Body of pancreas (tissue), 4 donors: ENCODE measurements around the gene CTTN. TPM values are rescaled to one million over a fixed set of nuclear protein-coding genes. Genes with fewer than 3 reads are reported as not detected.

Experiments used
- ATAC-seq: fragments of 150-250 bp; one replicate; pipeline ENCODE4 v1.9.1; 2016
- DNase-seq, 4 donors: peaks; one replicate each; pipeline ENCODE4 v3.0.0-alpha.2; 2019
- H3K27ac ChIP-seq, 4 donors: fragments of 200-600 bp; sonication (generic); 1 replicate in 3 of 4; 2 replicates in 1 of 4; pipeline versions ENCODE4 v1.5.1 to v1.6.1; 2016 to 2019; ENCODE audit warnings: mild to moderate bottlenecking in 1 of 4, mixed read lengths in 1 of 4, moderate library complexity in 1 of 4
- H3K27me3 ChIP-seq, 2 donors: fragments of 200-600 bp; sonication (generic); one replicate each; pipeline ENCODE4 v1.6.0; 2016; ENCODE audit warnings: mild to moderate bottlenecking in 1 of 2
- H3K36me3 ChIP-seq, 2 donors: fragments of 200-600 bp; sonication (generic); replicated peaks in 1 of 2; 2 replicates each; pipeline ENCODE4 v1.5.1; 2016; ENCODE audit warnings: low read depth in 2 of 2; ENCODE audit not compliant: insufficient read depth in 1 of 2
- H3K4me1 ChIP-seq: fragments of 200-600 bp; sonication (generic); one replicate; pipeline ENCODE4 v1.6.0; 2016
- H3K4me3 ChIP-seq, 2 donors: fragments of 200-600 bp; sonication (generic); 1 replicate in 1 of 2; 2 replicates in 1 of 2; pipeline ENCODE4 v1.5.1; 2016 to 2019
- H3K9me3 ChIP-seq, 3 donors: fragments of 200-600 bp; sonication (generic); 1 replicate in 2 of 3; 2 replicates in 1 of 3; pipeline ENCODE4 v1.5.1; 2016
- POLR2A ChIP-seq, 3 donors: fragments of 450-650 bp; IDR thresholded peaks; one replicate each; pipeline ENCODE4 v1.6.1; 2016; ENCODE audit warnings: antibody characterized with exemption in 3 of 3, mild to moderate bottlenecking in 2 of 3
- WGBS, 2 donors: methylation state at CpG; one replicate each; pipeline ENCODE4 v1.1.5; 2017; 5-methylcytosine and 5-hydroxymethylcytosine counted together
- intact Hi-C: fragments of 100-400 bp; cut with DNase I; formaldehyde crosslinking; loops from one replicate; pipeline ENCODE4 v1.15.1; 2023
- total RNA-seq, 2 donors: library from RNA; depleted of rRNA; stranded (reverse); fragments of >200 nt; gene quantifications; one replicate each; pipeline ENCODE4 v1.1.0, GENCODE V29; 2016
- TF ChIP-seq, protein P1 (sequence below), 7 experiments: fragments of 450-650 bp in 4 of 7; fragments of 200-600 bp in 3 of 7; sonication (generic) in 3 of 7; IDR thresholded peaks; one replicate each; pipeline ENCODE4 v1.5.1; 2016 to 2019; ENCODE audit warnings: antibody characterized with exemption in 7 of 7

The CTTN gene
- total RNA-seq, 2 donors from 2014 or later, result 126 to 197 TPM

DNA sequence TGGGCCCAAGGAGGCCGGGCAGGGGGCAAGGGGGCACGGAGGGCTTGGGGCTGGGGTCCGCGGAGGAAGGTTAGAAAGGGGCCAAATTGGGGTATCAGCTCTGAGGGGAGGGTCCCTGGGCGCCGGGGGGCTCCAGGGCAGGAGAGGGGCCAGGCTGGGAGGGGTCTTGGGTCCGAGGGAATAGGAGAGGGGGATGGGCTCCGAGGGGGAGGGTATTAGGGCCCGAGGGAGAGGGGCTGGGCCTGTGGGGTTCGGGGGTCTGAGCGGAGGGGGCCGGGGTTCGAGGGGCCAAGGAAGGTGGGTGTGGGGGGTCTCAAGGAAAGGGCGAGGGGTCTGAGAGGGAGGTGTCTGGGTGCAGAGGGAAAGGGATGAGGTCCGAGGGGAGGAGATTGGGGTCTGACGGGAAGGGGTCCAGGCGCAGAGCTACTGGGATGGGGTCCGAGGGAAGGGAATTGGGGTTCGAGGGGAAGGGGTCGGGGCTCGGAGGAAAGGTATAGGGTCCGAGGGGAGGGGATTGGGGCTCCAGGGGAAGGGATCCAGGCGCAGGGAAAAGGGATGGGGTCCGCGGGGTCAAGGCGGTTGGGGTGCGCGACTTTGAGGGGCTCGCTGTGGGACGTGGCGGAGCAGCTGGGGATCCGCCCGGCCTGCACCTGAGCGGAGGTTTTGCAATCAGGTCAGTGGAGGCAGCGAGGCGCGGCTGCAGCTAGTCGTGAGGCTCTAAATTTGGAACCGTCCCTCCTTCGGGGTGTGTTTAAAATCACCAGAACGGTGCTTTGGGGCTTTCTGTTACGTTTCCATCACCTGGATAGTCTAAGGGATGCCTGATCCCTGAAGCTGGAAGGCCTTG is 728 bp downstream of the CTTN start:
- no peaks in the 10 kb centered on the region for H3K9me3 ChIP-seq
- TF ChIP-seq POLR2A (IDR thresholded peaks at IDR 0.05), result no peak
- TF ChIP-seq, protein P1, sequence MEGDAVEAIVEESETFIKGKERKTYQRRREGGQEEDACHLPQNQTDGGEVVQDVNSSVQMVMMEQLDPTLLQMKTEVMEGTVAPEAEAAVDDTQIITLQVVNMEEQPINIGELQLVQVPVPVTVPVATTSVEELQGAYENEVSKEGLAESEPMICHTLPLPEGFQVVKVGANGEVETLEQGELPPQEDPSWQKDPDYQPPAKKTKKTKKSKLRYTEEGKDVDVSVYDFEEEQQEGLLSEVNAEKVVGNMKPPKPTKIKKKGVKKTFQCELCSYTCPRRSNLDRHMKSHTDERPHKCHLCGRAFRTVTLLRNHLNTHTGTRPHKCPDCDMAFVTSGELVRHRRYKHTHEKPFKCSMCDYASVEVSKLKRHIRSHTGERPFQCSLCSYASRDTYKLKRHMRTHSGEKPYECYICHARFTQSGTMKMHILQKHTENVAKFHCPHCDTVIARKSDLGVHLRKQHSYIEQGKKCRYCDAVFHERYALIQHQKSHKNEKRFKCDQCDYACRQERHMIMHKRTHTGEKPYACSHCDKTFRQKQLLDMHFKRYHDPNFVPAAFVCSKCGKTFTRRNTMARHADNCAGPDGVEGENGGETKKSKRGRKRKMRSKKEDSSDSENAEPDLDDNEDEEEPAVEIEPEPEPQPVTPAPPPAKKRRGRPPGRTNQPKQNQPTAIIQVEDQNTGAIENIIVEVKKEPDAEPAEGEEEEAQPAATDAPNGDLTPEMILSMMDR (IDR thresholded peaks at IDR 0.05), result no peak
- H3K27ac ChIP-seq, result peak overlapping the region; percentile 85 to 90 (median 85)
- H3K27me3 ChIP-seq, result no peaks in the 10 kb centered on the region
- peak overlapping the region; percentile 84 to 98 for H3K4me3 ChIP-seq
- 1% methylated on average over 30 to 40 of the region's 42 CpGs for WGBS, 2 donors
- intact Hi-C loops, result no loop called here
- DNase-seq (peak; percentile 15 to 33 (median 28)), ATAC-seq (peak; percentile 3)
- H3K4me1 ChIP-seq, result peaks cover 34% of the 10 kb centered on the region
- H3K36me3 ChIP-seq, result no peaks in the 10 kb centered on the region

DNA sequence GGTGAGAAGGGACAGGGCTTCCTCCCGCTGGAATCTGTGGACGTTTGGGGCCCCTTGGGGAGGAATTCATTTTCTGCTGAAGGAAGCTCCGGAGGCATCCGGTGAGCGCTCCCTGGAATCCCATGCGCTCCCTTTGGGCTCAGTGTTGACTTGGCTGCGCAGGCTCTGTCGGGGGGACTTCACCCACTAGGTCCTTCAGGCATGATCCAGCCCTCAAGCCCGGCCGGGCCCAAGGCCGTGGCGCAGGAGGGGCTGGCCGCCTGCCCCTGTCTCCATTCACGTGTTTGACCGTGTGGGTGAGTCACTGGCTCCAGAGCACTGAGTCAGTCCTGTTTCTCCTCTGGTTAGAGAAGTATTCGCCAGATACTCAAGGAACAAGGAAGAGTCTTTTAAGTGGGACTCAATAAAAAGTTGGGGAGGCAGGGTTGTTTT is 1.4 kb downstream of the CTTN start:
- H3K36me3 ChIP-seq, result no peaks in the 10 kb centered on the region
- no peaks in the 10 kb centered on the region for H3K9me3 ChIP-seq
- 0 to 8% methylated on average over 13 to 14 of the region's 16 CpGs for WGBS, 2 donors
- H3K27me3 ChIP-seq, result no peaks in the 10 kb centered on the region
- H3K4me1 ChIP-seq, result peaks cover 34% of the 10 kb centered on the region
- H3K4me3 ChIP-seq, result peak overlapping the region in 1 of 2 donors; percentile 84
- ATAC-seq (peak; percentile 77), DNase-seq (peak; percentile 81 to 92 (median 87))
- intact Hi-C loops, result no loop called here
- H3K27ac ChIP-seq, result peak overlapping the region; percentile 85 to 90 (median 85)
- TF ChIP-seq POLR2A (IDR thresholded peaks at IDR 0.05), result peak; percentile 45 to 55 (median 52)
- TF ChIP-seq, protein P1 (IDR thresholded peaks at IDR 0.05), result no peak

DNA sequence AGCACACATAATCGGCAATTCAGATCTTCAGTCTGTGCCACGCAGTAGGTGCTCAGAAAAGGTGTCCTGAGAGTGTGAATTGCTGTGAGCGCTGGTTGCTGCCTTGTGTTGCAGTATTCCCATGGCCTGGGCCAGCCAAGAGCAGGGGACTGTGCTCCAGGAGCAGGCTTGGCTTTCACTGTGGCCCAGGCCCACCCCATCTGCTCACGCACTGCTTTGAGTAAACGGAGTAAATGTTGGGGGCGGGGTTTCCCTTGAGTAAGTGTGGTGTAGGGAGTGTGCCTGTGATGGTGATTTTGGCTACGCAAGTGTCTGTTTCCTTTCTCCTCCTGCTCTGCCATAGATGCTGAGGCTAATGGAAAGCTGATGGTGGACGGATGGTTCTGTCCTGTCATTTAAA is 2.3 kb downstream of the CTTN start:
- no peak for DNase-seq
- TF ChIP-seq, protein P1 (IDR thresholded peaks at IDR 0.05), result no peak
- TF ChIP-seq POLR2A (IDR thresholded peaks at IDR 0.05), result no peak
- intact Hi-C loops, result no loop called here
- Histone ChIP-seq H3K27me3 (no peaks in the 10 kb centered on the region), H3K9me3 (no peaks in the 10 kb centered on the region), H3K4me3 (no peak overlapping the region), H3K27ac (peak overlapping the region in 2 of 4 donors; percentile 85 to 90), H3K36me3 (peaks cover 0 to under 1% of the 10 kb centered on the region in 2 donors), H3K4me1 (peaks cover 34% of the 10 kb centered on the region)
- ATAC-seq, result no peak
- 81 to 88% methylated on average over 6 to 8 of the region's 8 CpGs for WGBS, 2 donors

DNA sequence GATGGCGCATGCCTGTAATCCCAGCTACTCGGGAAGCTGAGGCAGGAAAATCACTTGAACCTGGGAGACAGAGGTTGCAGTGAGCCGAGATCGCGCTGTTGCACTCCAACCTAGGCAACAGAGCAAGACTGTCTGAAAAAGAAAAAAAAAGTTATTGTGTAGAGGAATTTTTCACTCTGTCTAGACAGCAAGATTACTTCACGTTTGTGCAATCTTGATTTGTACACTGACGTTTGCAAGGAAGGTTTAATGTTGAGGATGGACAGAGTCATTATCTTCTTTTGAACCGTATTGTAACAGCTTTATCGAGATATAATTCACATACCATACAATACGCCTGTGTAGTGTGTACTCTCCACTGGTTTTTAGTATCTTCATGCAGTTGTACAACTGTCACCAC is 3.7 kb downstream of the CTTN start:
- DNase-seq (no peak), ATAC-seq (no peak)
- no peaks in the 10 kb centered on the region for H3K9me3 ChIP-seq
- H3K4me1 ChIP-seq, result peaks cover 34% of the 10 kb centered on the region
- WGBS, 2 donors, result 81 to 85% methylated on average over 10 of the region's 10 CpGs
- TF ChIP-seq POLR2A (IDR thresholded peaks at IDR 0.05), result no peak
- TF ChIP-seq, protein P1 (IDR thresholded peaks at IDR 0.05), result no peak
- H3K36me3 ChIP-seq, result peaks cover 0 to 5% of the 10 kb centered on the region in 2 donors
- no peak overlapping the region for H3K27ac ChIP-seq
- no peak overlapping the region for H3K4me3 ChIP-seq
- H3K27me3 ChIP-seq, result no peaks in the 10 kb centered on the region
- intact Hi-C loops, result no loop called here
